NOMO-1 (cell line): Measurements from ENCODE around the gene PLEKHB1.
"Not testable (repeated sequence)": the region's sequence is repeated elsewhere in the genome, so short reads cannot be mapped to it uniquely, and the experiment has no call there.

Experiments used
- DNase-seq, 2 experiments: peaks; one replicate each; lab custom pipeline; 2025; ENCODE audit not compliant: unreplicated experiment in 2 of 2; lab: John Stamatoyannopoulos, UW

Gene PLEKHB1

GRCh38 chr11:73667891-73668290 is 21.5 kb downstream of the PLEKHB1 start:
- no peak for DNase-seq

DNA sequence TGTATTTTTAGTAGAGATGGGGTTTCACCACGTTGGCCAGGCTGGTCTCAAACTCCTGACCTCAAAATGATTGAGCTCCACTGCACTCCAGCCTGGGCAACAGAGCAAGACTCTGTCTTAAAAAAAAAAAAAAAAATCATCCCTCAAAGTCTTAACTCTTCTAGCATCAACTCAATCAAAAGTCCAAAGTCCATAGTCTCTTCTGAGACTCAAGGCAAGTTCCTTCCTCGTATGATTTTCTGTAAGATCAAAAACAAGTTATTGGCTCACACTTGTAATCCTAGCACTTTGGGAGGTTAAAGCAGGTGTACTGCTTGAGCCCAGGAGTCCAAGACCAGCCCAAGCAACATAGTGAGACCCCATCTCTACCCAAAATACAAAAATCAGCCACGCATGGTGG is 24.4 kb downstream of the PLEKHB1 start:
- no peak for DNase-seq

- DNase-seq: no peak
Measured at GRCh38 chr11:73671701-73672100, 25.3 kb downstream of the PLEKHB1 start.

GRCh38 chr11:73676552-73676951 is 30.2 kb downstream of the PLEKHB1 start:
- DNase-seq: not testable (repeated sequence)

GRCh38 chr11:73680687-73681086 is 34.3 kb downstream of the PLEKHB1 start:
- no peak for DNase-seq

DNA sequence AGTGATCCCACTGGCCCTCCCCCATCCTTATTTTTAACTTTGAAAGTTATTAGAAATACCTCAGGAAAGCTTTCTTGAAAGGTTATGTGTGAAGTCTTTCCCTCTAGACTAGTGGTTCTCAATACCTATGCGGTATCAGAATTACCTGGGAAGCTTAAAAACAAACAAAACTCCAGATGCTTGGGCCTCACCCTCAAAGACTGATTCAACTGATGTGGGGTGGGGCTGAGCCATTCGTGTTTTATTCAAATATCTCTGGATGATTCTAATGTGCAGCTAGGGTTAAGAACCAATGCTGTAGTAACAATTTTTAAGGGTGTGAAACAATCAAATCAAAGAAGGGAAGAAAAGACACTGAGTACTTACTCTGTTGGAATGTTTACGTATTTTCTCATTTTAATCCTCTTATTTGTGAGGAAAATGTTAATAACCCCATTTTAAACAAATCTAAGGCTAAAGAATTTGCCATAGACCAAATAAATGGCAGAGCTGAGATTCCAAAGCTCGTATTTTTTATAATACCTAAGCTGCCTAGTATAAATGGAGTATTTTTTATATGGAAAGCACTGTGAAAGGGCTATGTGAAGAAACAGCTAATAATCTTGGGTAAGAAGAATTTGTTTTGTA is 47.6 kb downstream of the PLEKHB1 start:
- no peak for DNase-seq

- no peak for DNase-seq
Measured at GRCh38 chr11:73705053-73705452, 58.7 kb downstream of the PLEKHB1 start.

- DNase-seq: no peak
Measured at GRCh38 chr11:73710964-73711363, 64.6 kb downstream of the PLEKHB1 start.
